DOHH2 (cell line): Measurements from ENCODE around the gene POR.
"Not testable (repeated sequence)": the region's sequence is repeated elsewhere in the genome, so short reads cannot be mapped to it uniquely, and the experiment has no call there.

Experiments used
- H3F3A ChIP-seq: fragments of 200-600 bp; sonication (generic), shearing (Covaris generic); 2 replicates; pipeline ENCODE4 v1.6.0; 2016; ENCODE audit warnings: antibody characterized with exemption, mild to moderate bottlenecking; ENCODE audit not compliant: control insufficient read depth, insufficient read depth
- H3K27ac ChIP-seq: fragments of 200-600 bp; sonication (generic); 2 replicates; pipeline ENCODE4 v1.5.1; 2014; ENCODE audit warnings: low read depth, mild to moderate bottlenecking, low read length, moderate library complexity
- H3K27me3 ChIP-seq: fragments of 200-600 bp; sonication (generic); 2 replicates; pipeline ENCODE4 v1.6.1; 2014; ENCODE audit warnings: mild to moderate bottlenecking, low read length, mixed read lengths; ENCODE audit not compliant: control insufficient read depth
- H3K36me3 ChIP-seq: fragments of 200-600 bp; sonication (generic); 2 replicates; pipeline ENCODE4 v1.6.1; 2014; ENCODE audit warnings: mild to moderate bottlenecking, low read length, moderate library complexity, mixed read lengths; ENCODE audit not compliant: control insufficient read depth
- H3K4me1 ChIP-seq: fragments of 200-600 bp; sonication (generic); 2 replicates; pipeline ENCODE4 v1.6.1; 2014; ENCODE audit warnings: mild to moderate bottlenecking, low read length, mixed read lengths; ENCODE audit not compliant: control insufficient read depth
- H3K4me2 ChIP-seq: fragments of 200-600 bp; sonication (generic); 2 replicates; pipeline ENCODE4 v1.6.0; 2014; ENCODE audit warnings: mild to moderate bottlenecking, low read length, moderate library complexity
- H3K4me3 ChIP-seq: fragments of 200-600 bp; sonication (generic); 2 replicates; pipeline ENCODE4 v1.5.1; 2014; ENCODE audit warnings: mild to moderate bottlenecking, low read length, mixed read lengths
- H3K79me2 ChIP-seq: fragments of 200-600 bp; sonication (generic); 2 replicates; pipeline ENCODE4 v1.6.1; 2014; ENCODE audit warnings: mild to moderate bottlenecking, low read length, mixed read lengths; ENCODE audit not compliant: control insufficient read depth
- H3K9me2 ChIP-seq: fragments of 200-600 bp; sonication (generic); replicated peaks from 2 replicates; pipeline ENCODE4 v1.6.1; 2014; ENCODE audit warnings: mild to moderate bottlenecking, low read length, mixed read lengths; ENCODE audit not compliant: control insufficient read depth
- H3K9me3 ChIP-seq: fragments of 200-600 bp; sonication (generic); 2 replicates; pipeline ENCODE4 v1.6.1; 2014; ENCODE audit warnings: antibody characterized with exemption, low read length, mixed read lengths; ENCODE audit not compliant: control insufficient read depth, insufficient read depth
- H4K20me1 ChIP-seq: fragments of 200-600 bp; sonication (generic); 2 replicates; pipeline ENCODE4 v1.6.0; 2014; ENCODE audit warnings: low read depth, mild to moderate bottlenecking, antibody characterized with exemption, low read length, moderate library complexity; ENCODE audit not compliant: control insufficient read depth, insufficient read depth
- CTCF ChIP-seq: fragments of 200-600 bp; sonication (generic); IDR thresholded peaks from one replicate; pipeline ENCODE4 v1.5.1; 2014; ENCODE audit warnings: antibody characterized with exemption, mild to moderate bottlenecking, low read depth, low read length; ENCODE audit not compliant: poor library complexity, severe bottlenecking
- EZH2phosphoT487 ChIP-seq: fragments of 200-600 bp; sonication (generic); IDR thresholded peaks from 2 replicates; pipeline ENCODE4 v1.6.1; 2017; ENCODE audit warnings: borderline replicate concordance, mild to moderate bottlenecking, antibody characterized with exemption, low read length, moderate library complexity, mixed read lengths

POR gene

DNA sequence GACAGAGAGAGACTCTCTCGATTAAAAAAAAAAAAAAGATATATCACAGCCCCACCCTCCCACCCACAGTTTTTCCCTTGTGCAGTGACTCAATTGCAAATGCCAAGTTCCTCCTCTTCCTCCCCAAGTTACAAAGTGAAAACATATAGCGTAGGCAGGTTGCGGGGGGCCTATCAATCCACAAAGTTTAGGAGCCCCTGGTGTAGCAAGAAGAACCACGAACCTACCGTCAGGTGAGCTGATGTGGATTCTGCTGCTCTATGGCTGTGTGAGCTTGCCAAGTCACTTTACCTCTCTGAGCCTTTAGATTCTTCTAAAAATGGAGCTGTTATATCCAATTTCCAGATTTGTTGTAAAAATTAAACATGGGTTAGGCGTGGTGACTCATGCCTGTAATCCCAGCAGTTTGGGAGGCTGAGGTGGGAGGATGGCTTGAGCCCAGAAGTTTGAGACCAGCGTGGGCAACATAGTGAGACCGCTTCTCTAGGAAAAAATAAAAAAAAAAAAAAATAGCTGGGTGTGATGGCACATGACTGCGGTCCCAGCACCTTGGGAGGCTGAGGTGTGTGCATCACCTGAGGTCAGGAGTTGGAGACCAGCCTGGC is 44.3 kb upstream of the POR start:
- no peak overlapping the region for H3K4me3 ChIP-seq
- no peaks in the 10 kb centered on the region for H4K20me1 ChIP-seq
- no peaks in the 10 kb centered on the region for H3K79me2 ChIP-seq
- no peak overlapping the region for H3K27ac ChIP-seq
- no peaks in the 10 kb centered on the region for H3K9me3 ChIP-seq
- no peak overlapping the region for H3K4me2 ChIP-seq
- no peaks in the 10 kb centered on the region for H3K9me2 ChIP-seq
- H3K4me1 ChIP-seq: no peaks in the 10 kb centered on the region
- no peak for TF ChIP-seq EZH2phosphoT487
- TF ChIP-seq CTCF: no peak
- peaks cover 3% of the 10 kb centered on the region for H3K27me3 ChIP-seq
- no peaks in the 10 kb centered on the region for H3F3A ChIP-seq
- H3K36me3 ChIP-seq: no peaks in the 10 kb centered on the region

- Histone ChIP-seq H3K9me2 (no peaks in the 10 kb centered on the region), H3K36me3 (no peaks in the 10 kb centered on the region), H3K27me3 (peaks cover 2% of the 10 kb centered on the region), H3K4me2 (no peak overlapping the region), H3F3A (no peaks in the 10 kb centered on the region), H3K27ac (no peak overlapping the region), H3K4me1 (no peaks in the 10 kb centered on the region), H3K4me3 (no peak overlapping the region), H4K20me1 (no peaks in the 10 kb centered on the region), H3K9me3 (no peaks in the 10 kb centered on the region), H3K79me2 (no peaks in the 10 kb centered on the region)
- TF ChIP-seq CTCF: no peak
- no peak for TF ChIP-seq EZH2phosphoT487
Observed at GRCh38 chr7:75872073-75872782, 42.7 kb upstream of the POR start.

GRCh38 chr7:75874180-75874579 is 40.8 kb upstream of the POR start:
- H3K9me3 ChIP-seq, H3K4me2 ChIP-seq, H3K27me3 ChIP-seq, H3K4me1 ChIP-seq, H3F3A ChIP-seq, H4K20me1 ChIP-seq, H3K79me2 ChIP-seq, H3K9me2 ChIP-seq, H3K4me3 ChIP-seq, H3K36me3 ChIP-seq, H3K27ac ChIP-seq: not testable (repeated sequence)
